GM12873 (cell line): Measurements from ENCODE around the gene CASP10.

Source experiments
- CTCF ChIP-seq: IDR thresholded peaks from 2 replicates; pipeline ENCODE4 v1.5.1; 2012; ENCODE audit warnings: low read depth, mild to moderate bottlenecking, moderate library complexity, low read length, control low read depth; ENCODE audit not compliant: insufficient read depth; ENCODE audit errors: missing control alignments

The CASP10 gene

GRCh38 chr2:201257381-201257955 lies 74.5 kb downstream of the CASP10 start:
- no peak for TF ChIP-seq CTCF

GRCh38 chr2:201257956-201258665 lies 75.2 kb downstream of the CASP10 start:
- no peak for TF ChIP-seq CTCF

- no peak for TF ChIP-seq CTCF
Observed at GRCh38 chr2:201258666-201259615, 76.0 kb downstream of the CASP10 start.

GRCh38 chr2:201260302-201260800 lies 77.4 kb downstream of the CASP10 start, which contains the start of gene CASP8:
Gene CASP8 (plus strand): TSS chr2:201260536. CDS start chr2:201266487, 5,951 bp downstream.
- TF ChIP-seq CTCF: no peak

GRCh38 chr2:201261471-201261870 lies 78.5 kb downstream of the CASP10 start:
- no peak for TF ChIP-seq CTCF

- TF ChIP-seq CTCF: no peak
Observed at GRCh38 chr2:201261906-201262305, 79.0 kb downstream of the CASP10 start.

GRCh38 chr2:201262718-201263117 lies 79.8 kb downstream of the CASP10 start:
- TF ChIP-seq CTCF: no peak
